Measurements from ENCODE around the gene PIK3C3. TPM values are rescaled to one million over a fixed set of nuclear protein-coding genes. Genes with fewer than 3 reads are reported as not detected.

The PIK3C3 gene
- total and polyA plus RNA-seq, 4 donors = 12.2 to 25.8 (median 15.8) TPM

GRCh38 chr18:42068030-42068429 is 113.0 kb downstream of the PIK3C3 start:
- no peak for TF ChIP-seq SP1 (IDR thresholded peaks at IDR 0.05)
- no peak for DNase-seq (ENCODE audit: low spot score)
- H3K4me3 ChIP-seq (ENCODE audit: low read depth in 1 of 3, low read length in 3 of 3) = no peak overlapping the region
- no peaks in the 10 kb centered on the region for H3K4me1 ChIP-seq (ENCODE audit: control insufficient read depth in 4 of 4, insufficient read depth in 4 of 4, low read length in 3 of 4)
- peaks cover 0 to 17% (median 13%) of the 10 kb centered on the region in 4 donors for H3K36me3 ChIP-seq (ENCODE audit: control insufficient read depth in 4 of 4, insufficient read depth in 3 of 4, low read depth in 1 of 4, low read length in 3 of 4)
- no peak overlapping the region for H3K27ac ChIP-seq (ENCODE audit: low read depth in 1 of 2, low read length in 2 of 2)
- no peaks in the 10 kb centered on the region for H3K9me3 ChIP-seq (ENCODE audit: control insufficient read depth in 4 of 4, low read length in 3 of 4)
- no peak overlapping the region for H3K9ac ChIP-seq (ENCODE audit: low read depth in 1 of 2, low read length in 2 of 2)
- 69% methylated on average over 3 of the region's 3 CpGs for WGBS
- no peaks in the 10 kb centered on the region for H3K27me3 ChIP-seq (ENCODE audit: control insufficient read depth in 4 of 4, insufficient read depth in 4 of 4, low read length in 3 of 4)

GRCh38 chr18:42069036-42069435 is 114.0 kb downstream of the PIK3C3 start:
- Histone ChIP-seq H3K36me3 (ENCODE audit: control insufficient read depth in 4 of 4, insufficient read depth in 3 of 4, low read depth in 1 of 4, low read length in 3 of 4) (peaks cover 0 to 25% (median 13%) of the 10 kb centered on the region in 4 donors), H3K4me3 (ENCODE audit: low read depth in 1 of 3, low read length in 3 of 3) (no peak overlapping the region), H3K27ac (ENCODE audit: low read depth in 1 of 2, low read length in 2 of 2) (no peak overlapping the region), H3K4me1 (ENCODE audit: control insufficient read depth in 4 of 4, insufficient read depth in 4 of 4, low read length in 3 of 4) (no peaks in the 10 kb centered on the region), H3K9me3 (ENCODE audit: control insufficient read depth in 4 of 4, low read length in 3 of 4) (no peaks in the 10 kb centered on the region), H3K27me3 (ENCODE audit: control insufficient read depth in 4 of 4, insufficient read depth in 4 of 4, low read length in 3 of 4) (no peaks in the 10 kb centered on the region), H3K9ac (ENCODE audit: low read depth in 1 of 2, low read length in 2 of 2) (no peak overlapping the region)
- no peak for DNase-seq (ENCODE audit: low spot score)
- TF ChIP-seq FOXA1 (IDR thresholded peaks at IDR 0.05) = no peak
- no peak for TF ChIP-seq MAX (IDR thresholded peaks at IDR 0.05)
- no peak for TF ChIP-seq JUND (IDR thresholded peaks at IDR 0.05)
- TF ChIP-seq RXRA (IDR thresholded peaks at IDR 0.05) = no peak
- no peak for TF ChIP-seq ATF3 (IDR thresholded peaks at IDR 0.05)
- TF ChIP-seq FOXA2 (IDR thresholded peaks at IDR 0.05) = no peak

GRCh38 chr18:42072407-42072806 is 117.4 kb downstream of the PIK3C3 start:
- no peak for DNase-seq (ENCODE audit: low spot score)
- Histone ChIP-seq H3K4me1 (ENCODE audit: control insufficient read depth in 4 of 4, insufficient read depth in 4 of 4, low read length in 3 of 4) (no peaks in the 10 kb centered on the region), H3K4me3 (ENCODE audit: low read depth in 1 of 3, low read length in 3 of 3) (no peak overlapping the region), H3K27ac (ENCODE audit: low read depth in 1 of 2, low read length in 2 of 2) (no peak overlapping the region), H3K9me3 (ENCODE audit: control insufficient read depth in 4 of 4, low read length in 3 of 4) (no peaks in the 10 kb centered on the region), H3K36me3 (ENCODE audit: control insufficient read depth in 4 of 4, insufficient read depth in 3 of 4, low read depth in 1 of 4, low read length in 3 of 4) (peaks cover 0 to 25% (median 11%) of the 10 kb centered on the region in 4 donors), H3K9ac (ENCODE audit: low read depth in 1 of 2, low read length in 2 of 2) (no peak overlapping the region), H3K27me3 (ENCODE audit: control insufficient read depth in 4 of 4, insufficient read depth in 4 of 4, low read length in 3 of 4) (no peaks in the 10 kb centered on the region)
- WGBS = 89% methylated on average over 4 of the region's 4 CpGs
- TF ChIP-seq REST (IDR thresholded peaks at IDR 0.05) (no peak), MAX (IDR thresholded peaks at IDR 0.05) (no peak), CTCF (IDR thresholded peaks at IDR 0.05; ENCODE audit: low read depth, low read length, missing input control) (no peak), TAF1 (conservative IDR thresholded peaks at IDR 0.05) (no peak), ZBTB33 (IDR thresholded peaks at IDR 0.05) (no peak), FOXA2 (IDR thresholded peaks at IDR 0.05) (no peak), HNF4A (conservative IDR thresholded peaks at IDR 0.05) (no peak), GABPA (IDR thresholded peaks at IDR 0.05 in 1 of 2, conservative IDR thresholded peaks at IDR 0.05 in 1 of 2) (no peak), FOXA1 (IDR thresholded peaks at IDR 0.05) (no peak)
